H9 (cell line): Measurements from ENCODE around the gene PRLH. TPM values are rescaled to one million over a fixed set of nuclear protein-coding genes. Genes with fewer than 3 reads are reported as not detected.

Source experiments
- DNase-seq: peaks from one replicate; pipeline ENCODE4 v3.0.0-alpha.2; 2017
- H2AFZ ChIP-seq: one replicate; pipeline ENCODE4 v1.6.1; 2013; ENCODE audit warnings: mild to moderate bottlenecking, low read length, control low read depth, moderate library complexity
- H2AK5ac ChIP-seq: 2 replicates; pipeline ENCODE4 v1.6.1; 2013; ENCODE audit warnings: low read length, control low read depth, mixed read lengths; ENCODE audit not compliant: insufficient read length
- H2BK120ac ChIP-seq: one replicate; pipeline ENCODE4 v1.6.1; 2013; ENCODE audit warnings: low read depth, mild to moderate bottlenecking, low read length, control low read depth, inconsistent platforms; ENCODE audit not compliant: poor library complexity, severe bottlenecking
- H2BK12ac ChIP-seq: 2 replicates; pipeline ENCODE4 v1.6.1; 2013; ENCODE audit warnings: low read length, control low read depth, mixed read lengths, low read depth; ENCODE audit not compliant: insufficient read length
- H2BK15ac ChIP-seq: 2 replicates; pipeline ENCODE4 v1.6.1; 2013; ENCODE audit warnings: low read depth, low read length, control low read depth
- H2BK20ac ChIP-seq: one replicate; pipeline ENCODE4 v1.6.1; 2013; ENCODE audit warnings: low read depth, mild to moderate bottlenecking, low read length, control low read depth, inconsistent platforms; ENCODE audit not compliant: poor library complexity, severe bottlenecking
- H2BK5ac ChIP-seq: 2 replicates; pipeline ENCODE4 v1.6.1; 2013; ENCODE audit warnings: low read length, control low read depth, mixed read lengths; ENCODE audit not compliant: insufficient read length
- H3K14ac ChIP-seq: 2 replicates; pipeline ENCODE4 v1.6.1; 2013; ENCODE audit warnings: low read length, control low read depth; ENCODE audit not compliant: insufficient read depth
- H3K18ac ChIP-seq: 2 replicates; pipeline ENCODE4 v1.6.1; 2013; ENCODE audit warnings: low read depth, mild to moderate bottlenecking, mixed read lengths, low read length, control low read depth; ENCODE audit not compliant: insufficient read length
- H3K23ac ChIP-seq: 2 replicates; pipeline ENCODE4 v1.6.1; 2013; ENCODE audit warnings: low read length, control low read depth, mixed read lengths, low read depth; ENCODE audit not compliant: insufficient read length
- H3K23me2 ChIP-seq: 2 replicates; pipeline ENCODE4 v1.6.1; 2013; ENCODE audit warnings: low read depth, mild to moderate bottlenecking, mixed read lengths, low read length, control low read depth; ENCODE audit not compliant: insufficient read length, poor library complexity, severe bottlenecking
- H3K27ac ChIP-seq: 2 replicates; pipeline ENCODE4 v1.5.1; 2013; ENCODE audit warnings: low read length, control low read depth, mixed read lengths, low read depth; ENCODE audit not compliant: insufficient read length
- H3K27me3 ChIP-seq: 2 replicates; pipeline ENCODE4 v1.6.1; 2013; ENCODE audit warnings: low read length, control low read depth, inconsistent platforms; ENCODE audit not compliant: insufficient read depth
- H3K4ac ChIP-seq: 2 replicates; pipeline ENCODE4 v1.6.1; 2013; ENCODE audit warnings: low read depth, mild to moderate bottlenecking, control low read depth, inconsistent platforms, low read length, moderate library complexity
- H3K4me1 ChIP-seq: 2 replicates; pipeline ENCODE4 v1.6.1; 2013; ENCODE audit warnings: low read length, control low read depth, inconsistent platforms; ENCODE audit not compliant: insufficient read depth
- H3K4me2 ChIP-seq: 2 replicates; pipeline ENCODE4 v1.6.1; 2013; ENCODE audit warnings: low read length, control low read depth, mixed read lengths; ENCODE audit not compliant: insufficient read length, insufficient read depth
- H3K56ac ChIP-seq: 2 replicates; pipeline ENCODE4 v1.6.1; 2013; ENCODE audit warnings: low read depth, mild to moderate bottlenecking, mixed read lengths, low read length, control low read depth; ENCODE audit not compliant: insufficient read length
- H3K79me1 ChIP-seq: 2 replicates; pipeline ENCODE4 v1.6.1; 2013; ENCODE audit warnings: low read depth, mild to moderate bottlenecking, moderate library complexity, low read length, control low read depth, inconsistent platforms; ENCODE audit not compliant: insufficient read depth, poor library complexity, severe bottlenecking
- H3K79me2 ChIP-seq: 2 replicates; pipeline ENCODE4 v1.6.1; 2013; ENCODE audit warnings: low read length, control low read depth, inconsistent platforms; ENCODE audit not compliant: insufficient read depth
- H3K9ac ChIP-seq: 2 replicates; pipeline ENCODE4 v1.6.1; 2013; ENCODE audit warnings: low read length, control low read depth, mixed read lengths; ENCODE audit not compliant: insufficient read length; ENCODE audit errors: extremely low read depth
- H3K9me3 ChIP-seq: one replicate; pipeline ENCODE4 v1.6.1; 2013; ENCODE audit warnings: low read depth, low read length, inconsistent platforms; ENCODE audit not compliant: control insufficient read depth
- H3T11ph ChIP-seq: one replicate; pipeline ENCODE4 v1.6.1; 2013; ENCODE audit warnings: mild to moderate bottlenecking, low read length, control low read depth, inconsistent platforms
- H4K20me1 ChIP-seq: one replicate; pipeline ENCODE4 v1.6.1; 2013; ENCODE audit not compliant: control insufficient read depth, insufficient read length, insufficient read depth
- H4K5ac ChIP-seq: 2 replicates; pipeline ENCODE4 v1.6.1; 2013; ENCODE audit warnings: low read depth, mild to moderate bottlenecking, mixed read lengths, low read length, control low read depth; ENCODE audit not compliant: insufficient read length
- H4K8ac ChIP-seq: replicated peaks from 2 replicates; pipeline ENCODE4 v1.6.1; 2013; ENCODE audit warnings: low read length, control low read depth, mixed read lengths, low read depth; ENCODE audit not compliant: insufficient read length
- H4K91ac ChIP-seq: 2 replicates; pipeline ENCODE4 v1.6.1; 2013; ENCODE audit warnings: low read depth, mild to moderate bottlenecking, moderate library complexity, mixed read lengths, low read length, control low read depth; ENCODE audit not compliant: insufficient read length
- H3K27ac Mint-ChIP-seq, 3 experiments: 2 replicates in 2 of 3; 3 replicates in 1 of 3; pipeline ENCODE4 v1.8.0; 2020 to 2021; ENCODE audit warnings: mixed read lengths in 3 of 3, mild to moderate bottlenecking in 1 of 3, moderate library complexity in 1 of 3
- H3K27me3 Mint-ChIP-seq: 2 replicates; pipeline ENCODE4 v1.8.0; 2021; ENCODE audit warnings: low read depth, mild to moderate bottlenecking, moderate library complexity, mixed read lengths
- H3K36me3 Mint-ChIP-seq, 3 experiments: 2 replicates in 2 of 3; 3 replicates in 1 of 3; pipeline ENCODE4 v1.8.0; 2020 to 2021; ENCODE audit warnings: low read depth in 3 of 3, mixed read lengths in 3 of 3; ENCODE audit not compliant: insufficient read depth in 1 of 3
- H3K4me1 Mint-ChIP-seq, 2 experiments: 2 replicates each; pipeline ENCODE4 v1.8.0; 2020; ENCODE audit warnings: mixed read lengths in 2 of 2
- H3K4me3 Mint-ChIP-seq, 2 experiments: 2 replicates in 1 of 2; 3 replicates in 1 of 2; pipeline ENCODE4 v1.8.0; 2020 to 2021; ENCODE audit warnings: mild to moderate bottlenecking in 2 of 2, mixed read lengths in 2 of 2, moderate library complexity in 1 of 2
- H3K9me3 Mint-ChIP-seq, 2 experiments: 2 replicates in 1 of 2; 3 replicates in 1 of 2; pipeline ENCODE4 v1.8.0; 2020; ENCODE audit warnings: mild to moderate bottlenecking in 2 of 2, mixed read lengths in 2 of 2, moderate library complexity in 1 of 2
- WGBS: extraction: QIAGEN DNeasy Blood & Tissue Kit; methylation state at CpG from one replicate; pipeline ENCODE4 v1.1.7; 2013; ENCODE audit warnings: missing lambda C conversion rate, low lambda C conversion rate, mixed read lengths; ENCODE audit not compliant: insufficient read length; ENCODE audit errors: extremely low coverage; 5-methylcytosine and 5-hydroxymethylcytosine counted together
- total RNA-seq: library from RNA; stranded (reverse); gene quantifications from 2 replicates; pipeline ENCODE4 v1.2.1, GENCODE V29; 2021
- TF ChIP-seq, protein P1 (sequence below): fragments of 200-600 bp; sonication (generic); conservative IDR thresholded peaks from 3 replicates; pipeline ENCODE4 v1.8.0; 2021; ENCODE audit warnings: antibody characterized with exemption, mild to moderate bottlenecking

Gene PRLH
- total RNA-seq, 1 experiment from 2014 or later, result not detected

- TF ChIP-seq, protein P1, sequence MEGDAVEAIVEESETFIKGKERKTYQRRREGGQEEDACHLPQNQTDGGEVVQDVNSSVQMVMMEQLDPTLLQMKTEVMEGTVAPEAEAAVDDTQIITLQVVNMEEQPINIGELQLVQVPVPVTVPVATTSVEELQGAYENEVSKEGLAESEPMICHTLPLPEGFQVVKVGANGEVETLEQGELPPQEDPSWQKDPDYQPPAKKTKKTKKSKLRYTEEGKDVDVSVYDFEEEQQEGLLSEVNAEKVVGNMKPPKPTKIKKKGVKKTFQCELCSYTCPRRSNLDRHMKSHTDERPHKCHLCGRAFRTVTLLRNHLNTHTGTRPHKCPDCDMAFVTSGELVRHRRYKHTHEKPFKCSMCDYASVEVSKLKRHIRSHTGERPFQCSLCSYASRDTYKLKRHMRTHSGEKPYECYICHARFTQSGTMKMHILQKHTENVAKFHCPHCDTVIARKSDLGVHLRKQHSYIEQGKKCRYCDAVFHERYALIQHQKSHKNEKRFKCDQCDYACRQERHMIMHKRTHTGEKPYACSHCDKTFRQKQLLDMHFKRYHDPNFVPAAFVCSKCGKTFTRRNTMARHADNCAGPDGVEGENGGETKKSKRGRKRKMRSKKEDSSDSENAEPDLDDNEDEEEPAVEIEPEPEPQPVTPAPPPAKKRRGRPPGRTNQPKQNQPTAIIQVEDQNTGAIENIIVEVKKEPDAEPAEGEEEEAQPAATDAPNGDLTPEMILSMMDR, result no peak
- Mint-ChIP-seq H3K4me1 (peaks cover 73 to 82% of the 10 kb centered on the region in 2 experiments), H3K4me3 (0 out of 5 replicates have a peak overlapping the region, but pooled peaks of 1 of the 2 experiments have one; percentile 19)
Observed at GRCh38 chr2:237597196-237598145, 31.1 kb downstream of the PRLH start.

More at GRCh38 chr2:237597196-237598145, 31.1 kb downstream of the PRLH start:
- no peak overlapping the region for H2BK20ac ChIP-seq
- no peaks in the 10 kb centered on the region for H3K9me3 Mint-ChIP-seq
- H3K18ac ChIP-seq, result no peak overlapping the region
- peaks cover 7% of the 10 kb centered on the region for H3K27me3 Mint-ChIP-seq
- DNase-seq, result peak; percentile 25
- H3T11ph ChIP-seq, result no peak overlapping the region
- no peak overlapping the region for H2AK5ac ChIP-seq
- H3K4me2 ChIP-seq, result no peak overlapping the region
- no peak overlapping the region for H3K27ac ChIP-seq
- H4K8ac ChIP-seq, result no peak overlapping the region
- peaks cover 14% of the 10 kb centered on the region; the same call in 1 of the 2 replicates for H3K4me1 ChIP-seq
- no peaks in the 10 kb centered on the region for H4K20me1 ChIP-seq
- H2BK12ac ChIP-seq, result no peak overlapping the region
- no CpG with 5 or more reads among the region's 29 CpGs for WGBS
- H3K14ac ChIP-seq, result no peak overlapping the region
- H3K23ac ChIP-seq, result no peak overlapping the region
- no peak overlapping the region for H4K5ac ChIP-seq
- H2BK120ac ChIP-seq, result no peak overlapping the region
- no peak overlapping the region for H4K91ac ChIP-seq
- no peak overlapping the region for H2BK15ac ChIP-seq
- no peak overlapping the region for H3K9ac ChIP-seq
- H3K27me3 ChIP-seq, result no peaks in the 10 kb centered on the region
- no peaks in the 10 kb centered on the region for H3K79me2 ChIP-seq
- H2AFZ ChIP-seq, result no peak overlapping the region
- no peak overlapping the region for H3K4ac ChIP-seq
- H3K36me3 Mint-ChIP-seq, result no peaks in the 10 kb centered on the region; a peak in 2 of 7 replicates
- H3K9me3 ChIP-seq, result no peaks in the 10 kb centered on the region
- no peak overlapping the region for H3K56ac ChIP-seq
- H3K23me2 ChIP-seq, result no peaks in the 10 kb centered on the region
- H3K27ac Mint-ChIP-seq, result peak overlapping the region in 1 of 3 experiments; percentile 12; a peak in 2 of 7 replicates
- no peak overlapping the region for H2BK5ac ChIP-seq
- no peaks in the 10 kb centered on the region for H3K79me1 ChIP-seq
